ENCODE data around the gene JAM3.
"Not testable (repeated sequence)": the region's sequence is repeated elsewhere in the genome, so short reads cannot be mapped to it uniquely, and the experiment has no call there.

The JAM3 gene

DNA sequence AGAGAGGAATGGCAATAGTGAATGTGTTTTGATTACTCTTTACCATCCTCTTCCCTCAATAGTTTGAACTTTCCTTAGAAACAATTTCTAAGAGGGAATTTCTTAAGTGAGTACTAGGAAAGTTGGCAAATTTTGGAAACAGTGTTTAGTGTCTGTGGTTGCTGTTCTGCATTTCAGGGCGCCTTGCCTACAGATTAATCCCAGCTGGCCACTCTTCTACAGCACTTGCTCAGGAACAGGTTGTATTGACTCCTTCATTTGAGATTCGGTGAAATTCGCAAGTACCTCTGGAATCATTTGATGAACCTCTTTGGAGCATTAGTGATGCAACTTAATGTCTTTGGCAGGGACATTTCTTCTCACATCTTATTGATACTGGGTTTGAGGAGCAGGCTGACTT is 28.3 kb downstream of the JAM3 start:
- Histone ChIP-seq H3K9me3 (ENCODE audit: insufficient read depth, low read length) (peaks cover 4% of the 10 kb centered on the region; the same call in 1 of the 2 replicates), H3K4me1 (ENCODE audit: insufficient read depth, insufficient read length) (no peaks in the 10 kb centered on the region), H3K4me3 (ENCODE audit: insufficient read length, low read depth) (no peak overlapping the region), H3K36me3 (ENCODE audit: insufficient read depth, insufficient read length, low read length) (no peaks in the 10 kb centered on the region), H3K9ac (ENCODE audit: insufficient read length, low read depth) (no peak overlapping the region), H3K27me3 (ENCODE audit: insufficient read depth, insufficient read length) (no peaks in the 10 kb centered on the region)
- TF ChIP-seq ZNF274 (IDR thresholded peaks at IDR 0.05; ENCODE audit: low read depth, low read length) (no peak), SUZ12 (IDR thresholded peaks at IDR 0.05; ENCODE audit: extremely low read depth, insufficient read depth, insufficient read length) (no peak), YY1 (IDR thresholded peaks at IDR 0.05; ENCODE audit: insufficient read depth, insufficient read length) (no peak)
- no peak for DNase-seq (ENCODE audit: low read depth, low spot score)

GRCh38 chr11:134098566-134099184 is 29.8 kb downstream of the JAM3 start:
- DNase-seq (ENCODE audit: low read depth, low spot score) = peak; percentile 11
- H3K36me3 ChIP-seq (ENCODE audit: insufficient read depth, insufficient read length, low read length) = no peaks in the 10 kb centered on the region
- H3K27me3 ChIP-seq (ENCODE audit: insufficient read depth, insufficient read length) = no peaks in the 10 kb centered on the region
- H3K9ac ChIP-seq (ENCODE audit: insufficient read length, low read depth) = no peak overlapping the region
- H3K4me3 ChIP-seq (ENCODE audit: insufficient read length, low read depth) = no peak overlapping the region
- no peak for TF ChIP-seq YY1 (IDR thresholded peaks at IDR 0.05; ENCODE audit: insufficient read depth, insufficient read length)
- no peak for TF ChIP-seq SUZ12 (IDR thresholded peaks at IDR 0.05; ENCODE audit: extremely low read depth, insufficient read depth, insufficient read length)
- no peak for TF ChIP-seq ZNF274 (IDR thresholded peaks at IDR 0.05; ENCODE audit: low read depth, low read length)
- H3K4me1 ChIP-seq (ENCODE audit: insufficient read depth, insufficient read length) = no peaks in the 10 kb centered on the region
- peaks cover 4% of the 10 kb centered on the region; the same call in 1 of the 2 replicates for H3K9me3 ChIP-seq (ENCODE audit: insufficient read depth, low read length)

DNA sequence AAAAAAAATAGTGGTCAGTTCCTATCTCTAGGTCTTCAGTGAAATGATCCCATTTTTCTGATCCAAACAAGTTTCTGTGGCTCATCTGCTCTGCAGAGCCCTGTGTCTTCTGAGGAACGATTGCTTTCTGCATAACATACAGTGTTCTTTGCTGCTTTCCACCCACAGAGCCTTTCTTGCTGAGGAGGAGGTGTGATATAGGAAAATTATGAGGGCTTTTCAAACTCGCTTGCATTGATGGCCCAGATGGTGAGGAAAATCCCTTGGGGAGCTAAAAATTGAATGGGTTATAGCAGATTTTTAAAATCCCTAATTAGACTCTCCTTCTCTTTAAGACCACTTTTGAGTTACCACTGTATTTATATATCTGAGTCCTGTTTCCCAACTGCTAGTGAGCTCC is 31.3 kb downstream of the JAM3 start:
- DNase-seq (ENCODE audit: low read depth, low spot score) = no peak
- no peaks in the 10 kb centered on the region for H3K27me3 ChIP-seq (ENCODE audit: insufficient read depth, insufficient read length)
- no peak for TF ChIP-seq YY1 (IDR thresholded peaks at IDR 0.05; ENCODE audit: insufficient read depth, insufficient read length)
- TF ChIP-seq SUZ12 (IDR thresholded peaks at IDR 0.05; ENCODE audit: extremely low read depth, insufficient read depth, insufficient read length) = no peak
- TF ChIP-seq ZNF274 (IDR thresholded peaks at IDR 0.05; ENCODE audit: low read depth, low read length) = no peak

DNA sequence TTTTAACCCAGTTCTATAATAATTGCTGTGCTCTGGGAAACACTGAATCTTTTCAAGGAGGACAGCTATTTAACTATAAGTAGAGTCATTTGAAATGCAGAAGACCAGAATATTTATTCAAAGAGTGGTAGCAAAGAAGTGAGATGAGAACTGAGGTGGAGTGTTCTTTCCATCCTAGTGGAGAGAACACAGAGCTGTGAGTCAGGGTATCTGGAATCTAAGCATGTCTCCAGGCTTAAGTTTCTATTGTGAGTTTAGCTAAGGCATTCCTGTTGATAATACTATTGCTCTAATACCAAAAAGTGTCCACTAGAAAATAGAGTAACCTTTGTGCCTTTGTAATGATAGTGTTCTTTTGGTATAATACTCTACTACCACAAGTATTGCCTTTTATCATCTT is 32.4 kb downstream of the JAM3 start:
- TF ChIP-seq SUZ12 (IDR thresholded peaks at IDR 0.05; ENCODE audit: extremely low read depth, insufficient read depth, insufficient read length) (no peak), YY1 (IDR thresholded peaks at IDR 0.05; ENCODE audit: insufficient read depth, insufficient read length) (no peak), ZNF274 (IDR thresholded peaks at IDR 0.05; ENCODE audit: low read depth, low read length) (no peak)
- peaks cover 4% of the 10 kb centered on the region; the same call in 1 of the 2 replicates for H3K9me3 ChIP-seq (ENCODE audit: insufficient read depth, low read length)
- H3K4me3 ChIP-seq (ENCODE audit: insufficient read length, low read depth) = no peak overlapping the region
- H3K9ac ChIP-seq (ENCODE audit: insufficient read length, low read depth) = no peak overlapping the region
- no peaks in the 10 kb centered on the region for H3K4me1 ChIP-seq (ENCODE audit: insufficient read depth, insufficient read length)
- no peaks in the 10 kb centered on the region for H3K36me3 ChIP-seq (ENCODE audit: insufficient read depth, insufficient read length, low read length)
- H3K27me3 ChIP-seq (ENCODE audit: insufficient read depth, insufficient read length) = no peaks in the 10 kb centered on the region
- DNase-seq (ENCODE audit: low read depth, low spot score) = no peak

More for the DNA sequence above, 31.3 kb downstream of the JAM3 start:
- Histone ChIP-seq H3K9ac (ENCODE audit: insufficient read length, low read depth) (no peak overlapping the region), H3K4me1 (ENCODE audit: insufficient read depth, insufficient read length) (no peaks in the 10 kb centered on the region), H3K4me3 (ENCODE audit: insufficient read length, low read depth) (no peak overlapping the region), H3K9me3 (ENCODE audit: insufficient read depth, low read length) (peaks cover 4% of the 10 kb centered on the region; the same call in 1 of the 2 replicates), H3K36me3 (ENCODE audit: insufficient read depth, insufficient read length, low read length) (no peaks in the 10 kb centered on the region)

GRCh38 chr11:134110252-134110815 is 41.5 kb downstream of the JAM3 start:
- no peak for DNase-seq (ENCODE audit: low read depth, low spot score)
- Histone ChIP-seq H3K9ac (ENCODE audit: insufficient read length, low read depth) (no peak overlapping the region), H3K9me3 (ENCODE audit: insufficient read depth, low read length) (peaks cover 4% of the 10 kb centered on the region; the same call in 1 of the 2 replicates), H3K4me1 (ENCODE audit: insufficient read depth, insufficient read length) (no peaks in the 10 kb centered on the region), H3K4me3 (ENCODE audit: insufficient read length, low read depth) (no peak overlapping the region), H3K27me3 (ENCODE audit: insufficient read depth, insufficient read length) (no peaks in the 10 kb centered on the region), H3K36me3 (ENCODE audit: insufficient read depth, insufficient read length, low read length) (no peaks in the 10 kb centered on the region)
- TF ChIP-seq YY1 (IDR thresholded peaks at IDR 0.05; ENCODE audit: insufficient read depth, insufficient read length) (no peak), ZNF274 (IDR thresholded peaks at IDR 0.05; ENCODE audit: low read depth, low read length) (no peak), SUZ12 (IDR thresholded peaks at IDR 0.05; ENCODE audit: extremely low read depth, insufficient read depth, insufficient read length) (no peak)

DNA sequence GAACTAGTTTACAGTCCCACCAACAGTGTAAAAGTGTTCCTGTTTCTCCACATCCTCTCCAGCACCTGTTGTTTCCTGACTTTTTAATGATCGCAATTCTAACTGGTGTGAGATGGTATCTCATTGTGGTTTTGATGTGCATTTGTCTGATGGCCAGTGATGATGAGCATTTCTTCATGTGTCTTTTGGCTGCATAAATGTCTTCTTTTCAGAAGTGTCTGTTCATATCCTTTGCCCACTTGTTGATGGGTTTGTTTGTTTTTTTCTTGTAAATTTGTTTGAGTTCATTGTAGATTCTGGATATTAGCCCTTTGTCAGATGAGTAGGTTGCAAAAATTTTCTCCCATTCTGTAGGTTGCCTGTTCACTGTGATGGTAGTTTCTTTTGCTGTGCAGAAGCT is 44.9 kb downstream of the JAM3 start:
- H3K9ac ChIP-seq (ENCODE audit: insufficient read length, low read depth); H3K4me3 ChIP-seq (ENCODE audit: insufficient read length, low read depth); H3K4me1 ChIP-seq (ENCODE audit: insufficient read depth, insufficient read length); H3K9me3 ChIP-seq (ENCODE audit: insufficient read depth, low read length); H3K27me3 ChIP-seq (ENCODE audit: insufficient read depth, insufficient read length); H3K36me3 ChIP-seq (ENCODE audit: insufficient read depth, insufficient read length, low read length); DNase-seq (ENCODE audit: low read depth, low spot score): not testable (repeated sequence)

DNA sequence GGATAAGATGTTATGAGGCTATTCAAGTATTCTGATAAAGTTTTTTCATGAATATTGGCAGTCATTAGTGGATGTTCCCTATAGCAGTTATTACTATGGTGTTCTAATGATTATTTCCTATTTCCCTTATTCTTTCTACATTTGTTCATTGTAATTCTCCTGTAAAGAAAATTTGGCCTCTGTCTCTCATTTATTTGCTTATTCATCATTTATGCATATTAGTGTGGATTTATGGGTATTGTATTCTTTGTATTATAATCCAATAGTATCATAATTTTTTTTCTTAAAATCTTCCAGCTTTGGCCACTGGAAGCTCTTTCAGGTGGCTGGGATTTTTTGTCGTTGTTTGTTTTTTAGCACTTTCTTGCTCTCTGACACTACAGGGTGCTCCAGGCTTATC is 47.3 kb downstream of the JAM3 start:
- Histone ChIP-seq H3K27me3 (ENCODE audit: insufficient read depth, insufficient read length) (no peaks in the 10 kb centered on the region), H3K9me3 (ENCODE audit: insufficient read depth, low read length) (no peaks in the 10 kb centered on the region), H3K4me1 (ENCODE audit: insufficient read depth, insufficient read length) (no peaks in the 10 kb centered on the region), H3K9ac (ENCODE audit: insufficient read length, low read depth) (no peak overlapping the region), H3K36me3 (ENCODE audit: insufficient read depth, insufficient read length, low read length) (no peaks in the 10 kb centered on the region), H3K4me3 (ENCODE audit: insufficient read length, low read depth) (no peak overlapping the region)
- TF ChIP-seq ZNF274 (IDR thresholded peaks at IDR 0.05; ENCODE audit: low read depth, low read length) = no peak
- no peak for TF ChIP-seq SUZ12 (IDR thresholded peaks at IDR 0.05; ENCODE audit: extremely low read depth, insufficient read depth, insufficient read length)
- TF ChIP-seq YY1 (IDR thresholded peaks at IDR 0.05; ENCODE audit: insufficient read depth, insufficient read length) = no peak
- no peak for DNase-seq (ENCODE audit: low read depth, low spot score)
